Anterior cingulate cortex (tissue), 58 donors: ENCODE results near the gene BRSK2.
A peak's percentile ranks its signal among the peaks of the same experiment; 100 is the strongest.

ENCODE experiments used
- DNase-seq, 58 donors: peaks; one replicate each; lab custom pipeline; 2025; lab: John Stamatoyannopoulos, UW

BRSK2 gene

GRCh38 chr11:1459764-1460395, 70.1 kb downstream of the BRSK2 start:
- no peak for DNase-seq

GRCh38 chr11:1460396-1460985, 70.8 kb downstream of the BRSK2 start:
- peak in 50 of 58 donors; percentile 27 to 93 (median 70) for DNase-seq

- DNase-seq, result peak in 1 of 58 donors; percentile 31
Observed at GRCh38 chr11:1460986-1461825, 71.5 kb downstream of the BRSK2 start.

- no peak for DNase-seq
Observed at GRCh38 chr11:1461826-1462697, 72.3 kb downstream of the BRSK2 start.

GRCh38 chr11:1462698-1462975, 72.9 kb downstream of the BRSK2 start:
- DNase-seq, result no peak

- no peak for DNase-seq
Observed at GRCh38 chr11:1463056-1463455, 73.3 kb downstream of the BRSK2 start.

GRCh38 chr11:1466784-1467183, 77.0 kb downstream of the BRSK2 start:
- no peak for DNase-seq

GRCh38 chr11:1467270-1467669, 77.5 kb downstream of the BRSK2 start:
- DNase-seq, result peak in 3 of 58 donors; percentile 23 to 36 (median 24)

- no peak for DNase-seq
Observed at GRCh38 chr11:1468002-1468401, 78.3 kb downstream of the BRSK2 start.

GRCh38 chr11:1468473-1469066, 78.8 kb downstream of the BRSK2 start:
- no peak for DNase-seq

GRCh38 chr11:1469287-1469910, 79.7 kb downstream of the BRSK2 start:
- DNase-seq, result no peak

GRCh38 chr11:1469911-1470680, 80.4 kb downstream of the BRSK2 start:
- no peak for DNase-seq

GRCh38 chr11:1470681-1471611, 81.2 kb downstream of the BRSK2 start:
- no peak for DNase-seq

- no peak for DNase-seq
Observed at GRCh38 chr11:1471736-1472135, 82.0 kb downstream of the BRSK2 start.

GRCh38 chr11:1472180-1473005, 82.7 kb downstream of the BRSK2 start:
- no peak for DNase-seq

GRCh38 chr11:1473011-1473628, 83.4 kb downstream of the BRSK2 start:
- no peak for DNase-seq

- no peak for DNase-seq
Observed at GRCh38 chr11:1473786-1474185, 84.1 kb downstream of the BRSK2 start.
